ENCODE results near the gene GSG1L2.

The GSG1L2 gene

DNA sequence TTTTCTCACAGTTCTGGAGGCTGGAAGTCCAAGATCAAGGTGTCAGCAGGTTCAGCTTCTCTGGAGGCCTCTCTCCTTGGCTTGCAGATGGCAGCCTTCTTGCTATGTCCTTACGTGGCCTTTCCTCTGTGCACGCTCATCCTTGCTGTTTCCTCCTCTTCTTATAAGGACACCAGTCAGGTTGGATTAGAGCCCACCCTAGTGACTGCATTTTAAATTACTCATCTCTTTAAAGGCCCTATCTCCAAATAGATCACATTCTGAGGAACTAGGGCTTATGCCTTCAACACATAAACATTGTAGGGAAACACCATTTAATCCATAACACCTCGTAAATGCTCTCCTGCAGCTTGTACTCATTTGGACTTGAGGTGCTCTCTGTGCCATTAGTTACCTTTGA is 66.8 kb downstream of the GSG1L2 start:
- Histone ChIP-seq H3K27ac (no peak overlapping the region), H3K27me3 (ENCODE audit: insufficient read depth, low read depth, severe bottlenecking) (no peaks in the 10 kb centered on the region), H3K4me3 (ENCODE audit: low read depth, low read length) (no peak overlapping the region), H3K36me3 (no peaks in the 10 kb centered on the region), H3K9me3 (ENCODE audit: severe bottlenecking) (no peaks in the 10 kb centered on the region)
- TF ChIP-seq, protein P1, sequence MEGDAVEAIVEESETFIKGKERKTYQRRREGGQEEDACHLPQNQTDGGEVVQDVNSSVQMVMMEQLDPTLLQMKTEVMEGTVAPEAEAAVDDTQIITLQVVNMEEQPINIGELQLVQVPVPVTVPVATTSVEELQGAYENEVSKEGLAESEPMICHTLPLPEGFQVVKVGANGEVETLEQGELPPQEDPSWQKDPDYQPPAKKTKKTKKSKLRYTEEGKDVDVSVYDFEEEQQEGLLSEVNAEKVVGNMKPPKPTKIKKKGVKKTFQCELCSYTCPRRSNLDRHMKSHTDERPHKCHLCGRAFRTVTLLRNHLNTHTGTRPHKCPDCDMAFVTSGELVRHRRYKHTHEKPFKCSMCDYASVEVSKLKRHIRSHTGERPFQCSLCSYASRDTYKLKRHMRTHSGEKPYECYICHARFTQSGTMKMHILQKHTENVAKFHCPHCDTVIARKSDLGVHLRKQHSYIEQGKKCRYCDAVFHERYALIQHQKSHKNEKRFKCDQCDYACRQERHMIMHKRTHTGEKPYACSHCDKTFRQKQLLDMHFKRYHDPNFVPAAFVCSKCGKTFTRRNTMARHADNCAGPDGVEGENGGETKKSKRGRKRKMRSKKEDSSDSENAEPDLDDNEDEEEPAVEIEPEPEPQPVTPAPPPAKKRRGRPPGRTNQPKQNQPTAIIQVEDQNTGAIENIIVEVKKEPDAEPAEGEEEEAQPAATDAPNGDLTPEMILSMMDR (IDR thresholded peaks at IDR 0.05; ENCODE audit: low read depth, low read length): no peak
- DNase-seq: no peak
